Transverse colon (tissue), 4 donors: Measurements from ENCODE around the gene PLXNB2.

Source experiments
- CTCF ChIP-seq, 5 experiments: fragments of 200-600 bp in 3 of 5; fragments of 450-650 bp in 2 of 5; sonication (generic) in 3 of 5; IDR thresholded peaks; 1 replicate in 2 of 5; 2 replicates in 3 of 5; pipeline ENCODE4 v1.5.1; 2016 to 2017; ENCODE audit warnings: antibody characterized with exemption in 5 of 5, inconsistent platforms in 3 of 5, mild to moderate bottlenecking in 2 of 5, moderate library complexity in 1 of 5
- POLR2AphosphoS5 ChIP-seq, 3 donors: sonication (generic); formaldehyde crosslinking; IDR thresholded peaks; one replicate each; pipeline ENCODE4 v1.6.1; 2016; ENCODE audit warnings: antibody characterized with exemption in 3 of 3

GRCh38 chr22:50247748-50248147 is 59.7 kb downstream of the PLXNB2 start:
- TF ChIP-seq CTCF (IDR thresholded peaks at IDR 0.05) (no peak), POLR2AphosphoS5 (IDR thresholded peaks at IDR 0.05) (no peak)
